Cardiac muscle cell (in vitro differentiated cells and primary cell): ENCODE measurements around the gene LYRM1. TPM values are rescaled to one million over a fixed set of nuclear protein-coding genes. Genes with fewer than 3 reads are reported as not detected.

Source experiments
- DNase-seq, 2 donors: peaks; one replicate each; pipeline versions ENCODE4 v3.0.0 to v3.0.0-alpha.2; 2010 to 2017; ENCODE audit warnings: low read depth in 1 of 2, low spot score in 1 of 2
- H3K27ac ChIP-seq: fragments of 200-600 bp; sonication (generic); 2 replicates; pipeline ENCODE4 v1.5.1; 2016
- H3K27me3 ChIP-seq: fragments of 200-600 bp; sonication (generic); 2 replicates; pipeline ENCODE4 v1.6.0; 2016; ENCODE audit warnings: control low read depth
- H3K36me3 ChIP-seq: fragments of 200-600 bp; sonication (generic); 2 replicates; pipeline ENCODE4 v1.5.1; 2016; ENCODE audit warnings: control low read depth
- H3K4me1 ChIP-seq: fragments of 200-600 bp; sonication (generic); 2 replicates; pipeline ENCODE4 v1.8.1; 2017; ENCODE audit warnings: low read depth, mild to moderate bottlenecking, mixed run types
- H3K4me3 ChIP-seq: fragments of 200-600 bp; sonication (generic); 2 replicates; pipeline ENCODE4 v1.5.1; 2016; ENCODE audit warnings: mild to moderate bottlenecking
- H3K9me3 ChIP-seq: fragments of 200-600 bp; sonication (generic); 2 replicates; pipeline ENCODE4 v1.5.1; 2017; ENCODE audit warnings: low read depth, mild to moderate bottlenecking, control low read depth
- CTCF ChIP-seq: IDR thresholded peaks from 2 replicates; pipeline ENCODE4 v1.5.1; 2012; ENCODE audit warnings: low read depth, mild to moderate bottlenecking, low read length
- polyA plus RNA-seq: library from polyadenylated mRNA; unstranded; fragments of >200 nt; fragmentation: Nextera tagmentation; extraction: Ambion mirVana; gene quantifications from 2 replicates; pipeline ENCODE4 v1.2.1, GENCODE V29; 2016
- total RNA-seq: library from RNA; depleted of rRNA; stranded (reverse); fragments of >200 nt; gene quantifications from 2 replicates; pipeline ENCODE4 v1.2.3, GENCODE V29; 2016

The LYRM1 gene
- total and polyA plus RNA-seq, 2 experiments from 2014 or later, result 37.3 to 42.6 TPM

DNA sequence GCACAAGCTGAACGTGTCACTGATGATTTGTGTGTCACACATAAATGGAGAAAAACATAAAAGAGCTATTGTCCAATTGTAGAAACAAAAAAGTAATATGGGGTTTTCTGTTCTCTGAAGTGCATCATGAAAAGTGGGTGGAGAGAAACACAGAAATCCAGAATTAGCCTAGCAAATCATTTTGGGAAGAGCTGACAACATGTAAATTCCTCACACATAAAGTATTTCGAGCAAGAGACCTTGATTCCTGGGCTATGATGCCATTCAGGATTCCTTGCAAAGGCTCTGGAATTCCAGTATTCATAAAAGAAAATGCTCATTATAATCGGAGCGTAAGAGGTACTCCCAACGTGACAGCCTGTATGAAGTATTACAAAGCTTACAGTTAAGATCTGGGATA, 1.5 kb upstream of the LYRM1 start:
- H3K4me3 ChIP-seq, result peak overlapping the region; percentile 72
- peaks cover 28% of the 10 kb centered on the region for H3K4me1 ChIP-seq
- no peaks in the 10 kb centered on the region for H3K36me3 ChIP-seq
- peak in 1 of 2 donors; percentile 78 for DNase-seq
- H3K27ac ChIP-seq, result peak overlapping the region; percentile 61
- no peak for TF ChIP-seq CTCF
- no peaks in the 10 kb centered on the region for H3K27me3 ChIP-seq
- H3K9me3 ChIP-seq, result no peaks in the 10 kb centered on the region

DNA sequence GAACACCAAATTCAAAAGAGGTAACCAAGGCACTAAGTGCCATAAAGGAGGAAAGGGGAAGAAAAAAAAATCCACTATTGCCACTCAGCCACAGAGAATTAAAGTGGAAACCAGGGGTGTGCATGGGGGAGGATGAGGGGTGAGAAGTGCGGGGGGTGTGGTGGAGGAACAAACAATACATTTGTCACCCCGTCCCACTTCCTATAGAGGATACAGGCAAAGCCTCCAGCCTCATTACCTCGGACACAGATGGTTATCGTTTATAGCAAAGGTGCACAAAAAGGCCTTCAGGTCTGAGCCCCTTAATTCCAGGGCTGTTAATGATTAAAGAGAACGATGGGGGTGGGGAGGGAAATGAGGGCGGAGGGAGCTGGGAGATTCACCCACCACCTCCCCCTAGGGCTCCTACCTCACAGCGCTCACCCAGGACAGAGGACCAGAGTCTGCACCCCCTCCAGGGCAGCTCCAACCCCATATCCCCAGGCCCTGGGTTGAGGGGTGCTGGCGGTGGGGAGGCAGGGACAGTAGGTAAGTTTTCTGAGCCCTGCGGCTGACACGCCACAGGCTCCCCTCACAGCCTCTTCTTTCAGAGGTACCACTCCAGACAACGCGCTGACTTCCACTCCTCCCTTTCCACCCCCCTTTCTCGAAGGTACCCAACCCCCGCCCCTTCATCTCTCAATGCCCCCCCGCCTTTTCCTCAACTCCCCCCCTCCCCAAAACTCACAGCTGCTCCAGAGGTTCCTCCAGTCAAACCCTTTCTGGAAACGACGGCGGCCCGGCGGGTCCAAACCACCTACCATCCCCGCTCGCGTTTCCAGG, 883 bp upstream of the LYRM1 start:
- H3K9me3 ChIP-seq, result no peaks in the 10 kb centered on the region
- no peaks in the 10 kb centered on the region for H3K27me3 ChIP-seq
- peaks cover 33% of the 10 kb centered on the region for H3K4me1 ChIP-seq
- H3K36me3 ChIP-seq, result no peaks in the 10 kb centered on the region
- H3K27ac ChIP-seq, result peak overlapping the region; percentile 61
- DNase-seq, result peak in 1 of 2 donors; percentile 20
- H3K4me3 ChIP-seq, result peak overlapping the region; percentile 72
- TF ChIP-seq CTCF, result no peak

GRCh38 chr16:20901068-20901435, 481 bp downstream of the LYRM1 start:
- no peaks in the 10 kb centered on the region for H3K27me3 ChIP-seq
- H3K27ac ChIP-seq, result peak overlapping the region; percentile 97
- no peaks in the 10 kb centered on the region for H3K9me3 ChIP-seq
- no peak for DNase-seq
- H3K36me3 ChIP-seq, result no peaks in the 10 kb centered on the region
- no peak for TF ChIP-seq CTCF
- peaks cover 33% of the 10 kb centered on the region for H3K4me1 ChIP-seq
- H3K4me3 ChIP-seq, result peak overlapping the region; percentile 72

GRCh38 chr16:20901436-20902112, 1.0 kb downstream of the LYRM1 start:
- Histone ChIP-seq H3K9me3 (no peaks in the 10 kb centered on the region), H3K27ac (peak overlapping the region; percentile 97), H3K27me3 (no peaks in the 10 kb centered on the region), H3K4me1 (peaks cover 33% of the 10 kb centered on the region), H3K4me3 (peak overlapping the region; percentile 72), H3K36me3 (no peaks in the 10 kb centered on the region)
- peak; percentile 42 to 67 for DNase-seq
- no peak for TF ChIP-seq CTCF

- DNase-seq, result no peak
- TF ChIP-seq CTCF, result no peak
- no peak overlapping the region for H3K4me3 ChIP-seq
Observed at GRCh38 chr16:20902426-20902825, 1.9 kb downstream of the LYRM1 start.

More at GRCh38 chr16:20902426-20902825, 1.9 kb downstream of the LYRM1 start:
- Histone ChIP-seq H3K9me3 (no peaks in the 10 kb centered on the region), H3K27me3 (no peaks in the 10 kb centered on the region), H3K36me3 (no peaks in the 10 kb centered on the region), H3K27ac (peak overlapping the region; percentile 97), H3K4me1 (peaks cover 33% of the 10 kb centered on the region)
